ENCODE results near the gene CBLC. TPM values are rescaled to one million over a fixed set of nuclear protein-coding genes. Genes with fewer than 3 reads are reported as not detected.

The CBLC gene
- total RNA-seq, 1 experiment from 2014 or later: 15.9 TPM

DNA sequence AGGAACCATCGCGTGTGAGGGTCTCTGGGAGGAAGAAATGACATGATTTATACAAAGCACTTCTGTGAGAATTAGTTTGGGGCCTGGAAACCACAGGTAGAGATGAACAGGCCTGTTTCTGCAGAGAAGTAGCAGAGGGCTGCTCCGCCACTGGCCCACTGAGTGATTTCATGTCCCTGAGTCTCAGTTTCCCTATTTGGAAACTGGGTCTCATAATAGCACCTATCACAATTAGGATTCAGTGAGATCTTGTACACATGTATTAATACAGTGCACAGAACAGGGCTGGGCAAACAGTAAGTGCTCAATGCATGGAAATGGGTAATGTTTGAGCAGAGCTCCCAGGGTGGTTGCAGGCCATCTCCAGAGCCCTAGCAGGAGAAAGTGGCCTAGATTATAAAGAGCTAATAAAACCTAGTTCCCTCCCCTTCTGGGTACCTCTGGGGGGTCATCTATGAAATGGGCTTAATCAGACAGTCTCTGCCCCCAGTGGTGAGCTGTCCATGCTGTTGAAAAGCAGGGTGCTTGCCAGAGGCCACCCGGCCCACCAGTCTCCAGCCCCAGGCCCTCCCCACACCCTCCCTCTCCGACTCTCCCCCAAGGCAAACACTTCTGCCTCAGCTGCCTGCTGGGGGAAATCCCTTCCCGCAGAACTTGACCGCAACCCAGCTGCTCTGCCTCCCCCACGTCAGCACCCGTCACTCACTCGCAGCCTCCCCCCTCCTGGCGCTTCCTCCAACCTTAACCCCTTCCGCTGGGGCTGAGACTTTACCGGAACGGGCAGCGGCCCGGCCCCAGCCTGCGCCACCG is 24.7 kb upstream of the CBLC start:
- Histone ChIP-seq H4K91ac (ENCODE audit: insufficient read length, low read depth, low read length) (no peak overlapping the region), H3K9me3 (ENCODE audit: control insufficient read depth, low read depth, low read length) (no peaks in the 10 kb centered on the region), H2BK15ac (ENCODE audit: low read depth, low read length) (no peak overlapping the region), H2BK120ac (ENCODE audit: low read depth, low read length, poor library complexity, severe bottlenecking) (no peak overlapping the region), H4K5ac (ENCODE audit: insufficient read length, low read depth, low read length) (no peak overlapping the region), H3K27ac (ENCODE audit: insufficient read length, low read depth, low read length) (no peak overlapping the region), H3K4me2 (ENCODE audit: insufficient read depth, insufficient read length, low read length) (peak overlapping the region; percentile 72), H3K79me2 (ENCODE audit: insufficient read depth, low read length) (no peaks in the 10 kb centered on the region), H4K20me1 (ENCODE audit: control insufficient read depth, insufficient read depth, insufficient read length) (no peaks in the 10 kb centered on the region), H3K23ac (ENCODE audit: insufficient read length, low read depth, low read length) (no peak overlapping the region), H2AK5ac (ENCODE audit: insufficient read length, low read length) (no peak overlapping the region), H3K9ac (ENCODE audit: extremely low read depth, insufficient read length, low read length) (no peak overlapping the region), H4K8ac (replicated peaks; ENCODE audit: insufficient read length, low read depth, low read length) (no peak overlapping the region), H3K23me2 (ENCODE audit: insufficient read length, low read depth, low read length, poor library complexity, severe bottlenecking) (peaks cover 21% of the 10 kb centered on the region), H3K4me1 (ENCODE audit: insufficient read depth, low read length) (no peaks in the 10 kb centered on the region), H3K18ac (ENCODE audit: insufficient read length, low read depth, low read length) (no peak overlapping the region), H2BK5ac (ENCODE audit: insufficient read length, low read length) (no peak overlapping the region), H2BK20ac (ENCODE audit: low read depth, low read length, poor library complexity, severe bottlenecking) (no peak overlapping the region), H2AFZ (ENCODE audit: low read length) (no peak overlapping the region), H3K27me3 (ENCODE audit: insufficient read depth, low read length) (peaks cover 50% of the 10 kb centered on the region), H2BK12ac (ENCODE audit: insufficient read length, low read depth, low read length) (no peak overlapping the region), H3T11ph (ENCODE audit: low read length) (no peak overlapping the region), H3K4ac (ENCODE audit: low read depth, low read length) (no peak overlapping the region), H3K14ac (ENCODE audit: insufficient read depth, low read length) (no peak overlapping the region), H3K79me1 (ENCODE audit: insufficient read depth, low read depth, low read length, poor library complexity, severe bottlenecking) (no peaks in the 10 kb centered on the region), H3K56ac (ENCODE audit: insufficient read length, low read depth, low read length) (no peak overlapping the region)
- Mint-ChIP-seq H3K4me1 (peaks cover 21 to 36% of the 10 kb centered on the region in 2 experiments), H3K27me3 (ENCODE audit: low read depth) (peaks cover 94% of the 10 kb centered on the region), H3K27ac (no peak overlapping the region), H3K9me3 (no peaks in the 10 kb centered on the region; a peak in 1 of 5 replicates), H3K4me3 (peak overlapping the region; percentile 63 to 81), H3K36me3 (ENCODE audit: insufficient read depth in 1 of 3, low read depth in 3 of 3) (no peaks in the 10 kb centered on the region; a peak in 1 of 7 replicates)
- peak; percentile 80 for DNase-seq
- TF ChIP-seq, protein P1, sequence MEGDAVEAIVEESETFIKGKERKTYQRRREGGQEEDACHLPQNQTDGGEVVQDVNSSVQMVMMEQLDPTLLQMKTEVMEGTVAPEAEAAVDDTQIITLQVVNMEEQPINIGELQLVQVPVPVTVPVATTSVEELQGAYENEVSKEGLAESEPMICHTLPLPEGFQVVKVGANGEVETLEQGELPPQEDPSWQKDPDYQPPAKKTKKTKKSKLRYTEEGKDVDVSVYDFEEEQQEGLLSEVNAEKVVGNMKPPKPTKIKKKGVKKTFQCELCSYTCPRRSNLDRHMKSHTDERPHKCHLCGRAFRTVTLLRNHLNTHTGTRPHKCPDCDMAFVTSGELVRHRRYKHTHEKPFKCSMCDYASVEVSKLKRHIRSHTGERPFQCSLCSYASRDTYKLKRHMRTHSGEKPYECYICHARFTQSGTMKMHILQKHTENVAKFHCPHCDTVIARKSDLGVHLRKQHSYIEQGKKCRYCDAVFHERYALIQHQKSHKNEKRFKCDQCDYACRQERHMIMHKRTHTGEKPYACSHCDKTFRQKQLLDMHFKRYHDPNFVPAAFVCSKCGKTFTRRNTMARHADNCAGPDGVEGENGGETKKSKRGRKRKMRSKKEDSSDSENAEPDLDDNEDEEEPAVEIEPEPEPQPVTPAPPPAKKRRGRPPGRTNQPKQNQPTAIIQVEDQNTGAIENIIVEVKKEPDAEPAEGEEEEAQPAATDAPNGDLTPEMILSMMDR (conservative IDR thresholded peaks at IDR 0.05): peak; percentile 9; the same call in 1 of the 3 replicates
- no CpG with 5 or more reads among the region's 18 CpGs for WGBS (ENCODE audit: extremely low coverage, insufficient read length, low lambda C conversion rate)
